T-helper 22 cell (primary cell): ENCODE data around the gene LMO7.
"Not testable (repeated sequence)": the region's sequence is repeated elsewhere in the genome, so short reads cannot be mapped to it uniquely, and the experiment has no call there.

Source experiments
- DNase-seq: peaks from one replicate; pipeline ENCODE4 v3.0.0-alpha.2; 2020; ENCODE audit warnings: low read depth

LMO7 gene

DNA sequence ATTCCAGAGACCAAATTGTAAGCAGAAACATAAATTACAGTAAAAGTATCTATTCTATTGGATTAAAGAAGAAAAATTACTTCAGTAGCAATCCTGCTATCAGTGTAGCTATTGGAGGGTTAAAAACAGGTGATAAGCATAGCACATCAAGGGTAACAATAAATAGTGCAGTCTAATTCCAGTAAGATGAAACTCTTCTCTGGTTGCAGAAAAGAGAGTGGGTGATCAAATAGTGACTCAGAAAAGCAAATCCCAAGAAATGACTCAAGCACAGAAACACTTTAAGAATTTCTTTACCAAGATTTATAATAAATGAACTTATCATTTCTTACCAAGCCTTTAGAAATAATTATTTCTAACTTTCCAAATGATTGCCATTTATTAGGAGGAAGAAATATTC is 135.7 kb downstream of the LMO7 start:
- no peak for DNase-seq

DNA sequence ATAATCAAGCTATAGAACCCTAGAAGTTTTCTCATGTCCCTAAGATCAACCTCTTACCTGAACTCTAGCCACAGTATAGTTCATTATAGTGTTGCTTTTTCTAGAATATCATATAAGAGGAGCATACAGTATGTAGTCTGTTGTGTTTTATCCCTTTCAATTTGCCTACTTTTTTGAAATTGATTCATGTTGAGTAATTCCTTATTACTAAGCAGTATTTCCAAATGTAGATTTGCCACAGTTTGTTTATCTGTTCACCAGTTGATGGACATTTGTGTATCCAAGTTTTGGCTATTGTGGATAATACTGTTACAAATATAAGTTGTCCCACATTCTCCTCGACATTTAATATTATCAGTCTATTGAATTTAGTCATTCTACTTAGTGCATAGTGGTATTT is 138.0 kb downstream of the LMO7 start:
- DNase-seq, result no peak

DNA sequence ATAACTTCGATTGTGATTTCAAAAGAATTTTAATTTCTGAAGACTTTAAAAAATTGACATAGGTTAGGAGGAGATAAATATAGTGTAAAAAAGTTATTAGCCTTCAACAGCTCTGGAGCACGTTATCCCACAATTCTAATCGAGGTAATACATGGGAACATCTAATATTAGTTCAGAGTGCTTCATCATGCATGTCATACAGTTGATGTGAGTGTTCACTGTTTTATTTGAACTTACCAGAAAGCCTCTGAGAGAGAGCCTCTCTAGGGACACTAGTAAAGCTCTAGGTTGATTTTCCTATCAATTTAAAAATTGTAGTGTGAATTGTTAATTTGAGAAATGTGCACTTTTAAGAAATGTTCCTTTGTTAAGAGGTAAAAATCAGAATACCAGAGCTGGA is 140.4 kb downstream of the LMO7 start:
- DNase-seq, result no peak

DNA sequence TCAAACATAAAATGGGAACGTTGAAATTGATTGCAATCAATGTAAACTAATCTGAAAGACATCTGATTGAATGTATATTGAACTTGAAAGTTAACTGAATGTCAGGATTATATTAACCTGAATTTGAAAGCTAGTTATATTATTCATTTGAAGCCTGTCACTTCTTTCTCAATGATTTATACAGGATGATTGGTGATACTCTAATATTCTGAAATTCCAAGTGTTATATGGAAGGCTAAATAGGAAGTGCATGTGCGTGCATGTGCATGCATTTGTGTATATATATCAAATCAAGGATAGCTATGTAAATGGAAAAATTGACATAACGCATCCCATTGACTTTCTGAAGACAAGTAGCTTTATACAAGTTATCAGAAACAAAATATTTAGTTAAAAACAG is 143.3 kb downstream of the LMO7 start:
- no peak for DNase-seq

DNA sequence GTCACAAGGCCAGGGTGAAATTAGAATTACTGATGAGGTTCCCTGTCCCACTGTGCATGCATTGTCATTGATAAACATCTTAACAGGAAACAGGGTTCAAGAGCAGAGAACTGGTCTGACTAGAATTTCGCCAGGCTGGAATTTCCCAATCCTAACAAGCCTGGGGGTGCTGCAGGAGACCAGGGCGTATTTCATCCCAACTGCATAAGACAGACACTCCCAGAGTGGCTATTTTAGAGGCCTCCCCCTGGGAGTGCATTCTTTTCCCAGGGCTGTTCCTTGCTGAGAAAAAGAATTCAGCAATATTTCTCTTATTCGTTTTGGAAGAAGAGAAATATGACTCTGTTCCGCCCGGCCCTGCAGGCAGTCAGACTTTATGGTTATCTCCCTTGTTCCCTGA is 144.0 kb downstream of the LMO7 start:
- not testable (repeated sequence) for DNase-seq

DNA sequence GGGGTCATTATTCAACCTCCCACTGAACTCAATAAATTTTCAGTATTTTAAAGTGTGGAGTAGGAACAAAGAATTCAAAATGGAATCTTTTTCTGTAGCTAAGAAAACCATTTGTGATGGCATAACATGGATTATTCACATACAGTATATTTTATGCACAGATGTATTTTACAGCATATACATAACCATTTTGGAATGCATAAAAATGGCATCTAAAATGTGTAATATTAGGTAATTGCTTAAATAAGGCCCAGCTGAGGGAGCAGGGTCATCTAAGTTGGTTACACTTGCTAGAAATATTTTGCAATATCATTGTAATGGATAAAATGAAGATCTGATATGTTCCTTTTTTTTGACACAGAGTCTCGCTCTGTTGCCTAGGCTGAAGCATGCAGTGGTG is 146.9 kb downstream of the LMO7 start:
- DNase-seq, result no peak

DNA sequence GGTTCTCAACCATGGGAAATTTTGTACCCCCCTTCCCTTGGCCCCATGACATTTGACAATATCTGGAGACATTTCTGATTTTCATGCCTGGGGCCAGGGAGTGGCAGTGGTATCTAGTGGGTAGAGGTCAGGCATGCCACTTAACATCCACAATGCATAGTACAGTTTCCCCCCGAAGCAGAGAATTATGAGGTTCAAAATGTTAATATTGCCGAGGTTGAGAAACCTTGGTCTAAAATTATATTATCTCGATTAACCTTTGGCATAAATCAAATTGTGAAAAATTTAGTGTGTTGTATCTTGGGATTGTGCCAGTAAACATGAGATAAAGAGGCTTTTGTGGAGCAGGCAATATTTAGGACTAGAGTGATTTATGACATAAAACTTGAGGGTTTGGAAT is 147.9 kb downstream of the LMO7 start:
- DNase-seq, result no peak

DNA sequence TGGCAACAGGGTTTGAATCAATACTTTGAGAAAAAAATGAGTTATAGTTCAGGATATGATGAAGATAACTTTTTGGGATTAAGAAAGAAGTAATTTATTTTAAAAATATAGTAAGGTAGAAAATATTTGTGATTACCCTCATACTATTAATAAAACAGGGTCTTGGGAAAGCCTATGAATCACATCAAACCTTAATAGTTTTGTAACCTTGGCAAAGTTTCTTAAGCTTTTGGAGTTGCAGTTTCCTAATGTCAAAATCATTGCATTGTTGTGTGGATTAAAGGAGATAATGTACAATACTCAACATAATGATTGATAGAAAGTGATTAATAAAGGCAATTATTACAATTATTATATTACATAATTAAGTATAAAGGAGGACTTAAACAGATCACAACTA is 149.0 kb downstream of the LMO7 start:
- DNase-seq, result no peak

DNA sequence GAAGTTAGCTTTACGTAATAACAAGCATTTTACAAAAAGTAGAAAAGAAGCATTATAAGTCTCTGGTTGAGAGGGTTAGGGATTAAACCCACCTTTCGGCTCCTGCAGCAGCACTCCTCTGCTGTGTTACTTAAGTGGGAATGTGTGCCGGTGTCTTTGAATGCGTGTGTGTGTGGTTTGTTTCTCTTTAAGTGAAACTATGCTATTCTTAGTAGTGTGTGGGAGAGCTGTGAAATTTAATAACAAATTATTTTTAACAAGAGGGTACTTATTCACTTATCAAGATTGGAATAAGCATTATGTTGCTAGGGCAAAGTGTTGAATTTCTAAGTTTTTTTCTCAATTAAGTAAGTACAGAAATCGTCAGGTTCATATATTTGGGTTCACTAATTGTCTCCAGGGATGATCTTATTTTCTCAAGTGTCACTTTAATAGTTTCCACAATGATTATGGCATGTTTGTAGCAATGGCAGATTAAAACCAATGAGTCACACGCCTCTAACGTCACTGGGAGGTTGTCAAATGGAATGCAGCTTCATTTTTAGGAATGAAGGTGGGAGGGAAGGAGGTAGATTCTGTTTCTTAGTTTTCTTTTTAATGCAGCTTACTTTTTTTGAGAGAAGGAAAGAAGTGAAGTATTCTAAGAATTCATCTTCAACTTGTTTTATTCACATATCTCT is 151.3 kb downstream of the LMO7 start:
- no peak for DNase-seq

DNA sequence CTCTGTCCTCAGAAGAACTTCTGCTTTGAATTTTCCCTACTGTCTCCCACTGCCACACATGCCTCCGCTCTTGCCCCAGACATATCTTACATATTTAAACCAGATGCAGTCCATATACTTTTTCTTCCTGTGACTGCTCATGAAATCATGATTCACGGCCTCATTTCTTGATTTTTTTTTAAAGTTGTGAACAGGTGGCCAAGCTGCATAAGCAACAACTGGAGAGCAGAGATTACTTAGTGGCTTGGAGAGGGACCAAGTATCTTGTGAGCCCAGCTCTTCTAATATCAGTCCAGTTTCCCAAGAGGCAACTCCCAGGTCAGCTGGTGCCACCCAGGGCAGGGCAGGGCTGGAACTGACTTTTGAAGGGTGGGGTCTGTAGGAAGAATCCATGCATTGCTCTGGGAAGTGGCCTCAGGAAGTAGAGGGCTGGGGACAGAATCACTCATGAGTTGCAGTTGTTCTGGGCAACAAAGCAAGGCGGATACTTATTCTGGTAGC is 152.4 kb downstream of the LMO7 start:
- DNase-seq, result no peak

DNA sequence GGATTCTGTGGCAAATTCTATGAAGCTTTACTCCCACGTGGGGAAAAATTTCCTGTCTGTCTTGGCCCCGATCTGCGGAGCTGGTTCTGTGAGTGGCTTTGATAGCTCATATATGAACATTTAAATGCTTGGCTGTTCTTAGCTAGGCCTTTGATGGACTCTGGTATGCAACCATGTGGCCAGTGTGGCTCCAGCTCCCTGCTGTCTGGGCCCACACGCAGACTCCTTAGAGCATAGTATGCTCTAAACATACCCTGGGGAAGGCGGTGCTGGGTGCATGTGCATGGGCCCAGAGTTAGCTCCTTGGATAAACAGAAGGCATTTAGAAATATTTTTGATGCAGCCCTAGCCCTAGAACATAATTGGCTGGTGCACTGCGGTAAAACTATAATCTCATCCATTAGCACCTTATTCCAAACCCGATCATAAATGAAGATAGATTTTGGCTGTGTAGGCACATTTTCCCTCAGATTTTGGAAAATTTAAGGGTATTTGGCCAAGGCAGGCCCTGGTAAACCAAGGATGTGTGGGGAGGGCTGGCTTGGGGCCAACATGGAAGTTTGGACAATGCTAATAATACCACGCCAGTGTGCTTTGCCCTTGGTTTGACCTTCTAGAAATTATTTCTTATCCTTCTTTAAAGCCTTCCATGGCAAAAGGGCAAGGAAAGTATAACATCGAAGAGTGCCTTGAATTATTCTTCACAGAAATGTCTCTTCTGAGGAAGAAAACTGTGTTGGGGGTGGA is 153.5 kb downstream of the LMO7 start:
- DNase-seq, result no peak

DNA sequence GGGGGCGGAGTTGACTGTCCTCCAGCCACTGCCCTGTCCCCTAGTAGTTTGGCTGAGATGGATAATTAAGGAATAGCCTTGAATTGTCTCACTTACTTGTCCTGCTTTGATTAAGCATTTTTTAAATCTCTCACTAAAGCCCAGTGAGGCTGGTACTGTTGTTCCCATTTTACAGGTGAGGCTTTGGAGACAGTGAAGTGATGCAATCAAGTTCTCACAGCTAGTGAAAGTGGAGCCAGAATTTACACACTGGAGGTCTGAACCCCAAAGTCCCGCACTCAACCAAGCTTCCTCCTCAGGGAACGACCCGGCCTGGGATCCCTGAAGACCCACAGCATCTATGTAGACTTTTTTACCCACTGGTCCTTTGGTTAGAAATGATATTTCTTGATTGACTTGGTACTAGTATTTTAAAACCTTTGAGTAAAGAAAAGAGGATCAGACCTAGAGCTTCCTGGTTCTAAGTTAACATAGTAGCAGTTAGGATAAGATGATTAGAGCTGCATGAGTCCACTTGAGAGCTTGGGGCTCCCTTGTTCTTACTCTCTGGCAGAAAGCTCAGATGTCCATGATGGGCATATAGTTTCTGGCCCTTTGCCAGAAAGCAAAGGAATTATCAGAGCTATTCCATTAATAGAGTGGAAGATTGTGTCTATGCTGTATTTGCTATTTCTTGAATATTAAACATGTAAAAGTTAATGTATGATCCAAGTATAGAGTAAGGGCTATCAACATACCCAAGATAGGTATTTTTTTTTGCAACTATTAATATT is 154.3 kb downstream of the LMO7 start:
- no peak for DNase-seq

DNA sequence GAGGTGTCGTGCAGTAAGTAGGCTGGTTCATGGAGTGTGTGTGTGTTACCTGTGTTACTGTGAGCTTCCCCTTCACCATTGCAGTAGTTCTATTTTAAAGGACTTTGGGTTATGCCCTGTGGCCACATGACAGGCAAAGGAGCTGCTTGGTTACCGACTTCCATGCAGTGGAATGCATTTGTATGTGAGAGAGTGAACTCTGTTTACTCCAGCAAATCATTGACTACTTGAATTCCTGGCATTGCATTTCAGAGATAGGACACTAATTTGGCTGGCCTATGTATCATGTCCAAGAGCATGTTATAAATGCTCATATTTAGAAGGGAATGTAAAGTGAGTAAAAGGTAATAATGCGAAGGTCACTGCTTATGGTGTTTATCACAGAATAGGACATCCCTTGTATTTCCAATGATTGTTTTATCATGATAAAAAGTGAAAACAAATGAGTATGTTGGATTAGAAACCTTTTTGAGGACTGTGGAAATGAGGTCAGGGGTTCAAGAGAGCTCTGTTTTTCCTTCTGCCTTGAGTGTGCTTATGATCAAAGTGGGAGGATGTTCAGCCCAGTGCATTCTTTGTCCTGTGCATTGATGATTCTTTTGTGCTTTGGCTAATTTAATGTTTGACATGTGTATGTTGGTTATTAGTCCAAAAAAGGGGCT is 156.5 kb downstream of the LMO7 start:
- no peak for DNase-seq

DNA sequence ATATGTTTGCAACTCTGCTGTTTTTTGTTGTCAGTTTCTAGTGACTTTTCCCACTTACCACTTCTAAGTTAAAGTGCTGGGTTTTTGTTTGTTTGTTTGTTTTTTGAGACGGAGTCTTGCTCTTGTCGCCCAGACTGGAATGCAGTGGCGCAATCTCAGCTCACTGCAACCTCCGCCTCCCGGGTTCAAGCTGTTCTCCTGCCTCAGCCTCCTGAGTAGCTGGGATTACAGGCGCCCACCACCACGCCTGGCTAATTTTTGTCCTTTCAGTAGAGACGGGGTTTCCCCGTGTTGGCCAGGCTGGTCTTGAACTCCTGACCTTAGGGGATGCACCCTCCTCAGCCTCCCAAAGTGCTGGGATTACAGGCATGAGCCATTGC is 157.0 kb downstream of the LMO7 start:
- not testable (repeated sequence) for DNase-seq

DNA sequence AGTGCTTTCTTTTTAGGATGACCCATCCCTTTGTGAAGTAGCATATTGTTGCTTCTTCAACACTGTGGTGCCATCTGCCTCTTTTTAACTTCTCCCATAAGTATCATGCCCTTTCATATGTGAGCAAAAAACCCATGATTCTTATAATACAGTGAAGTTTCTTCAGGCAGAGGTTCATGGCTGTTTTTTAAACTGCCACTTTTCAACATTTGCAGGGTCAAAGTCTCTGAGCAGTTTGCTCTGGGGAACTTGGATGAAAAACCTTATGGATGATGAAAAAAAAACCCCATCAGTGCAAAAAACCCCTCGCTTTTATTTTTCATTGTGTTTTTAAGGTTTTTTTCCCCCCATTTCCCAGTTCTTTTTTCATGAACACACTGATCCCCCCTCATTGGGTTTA is 158.5 kb downstream of the LMO7 start:
- DNase-seq, result no peak

DNA sequence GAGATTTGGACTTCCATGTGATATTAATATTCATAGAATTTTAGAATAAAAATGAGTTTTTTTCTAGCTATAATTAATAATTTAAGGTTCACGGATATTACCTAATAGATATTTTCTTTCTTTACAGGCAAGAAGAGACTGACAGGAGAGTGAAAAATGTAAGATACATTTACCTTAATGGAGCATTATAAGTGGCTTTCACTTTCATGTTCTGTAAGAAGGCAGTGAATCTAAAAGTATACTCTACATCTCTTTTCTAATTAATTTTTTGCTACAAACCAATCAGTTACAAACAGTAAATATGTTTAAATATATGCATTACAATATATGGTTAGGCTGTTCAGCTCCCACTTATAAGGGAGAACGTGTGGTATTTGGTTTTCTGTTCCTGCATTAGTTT is 159.1 kb downstream of the LMO7 start:
- DNase-seq, result no peak

DNA sequence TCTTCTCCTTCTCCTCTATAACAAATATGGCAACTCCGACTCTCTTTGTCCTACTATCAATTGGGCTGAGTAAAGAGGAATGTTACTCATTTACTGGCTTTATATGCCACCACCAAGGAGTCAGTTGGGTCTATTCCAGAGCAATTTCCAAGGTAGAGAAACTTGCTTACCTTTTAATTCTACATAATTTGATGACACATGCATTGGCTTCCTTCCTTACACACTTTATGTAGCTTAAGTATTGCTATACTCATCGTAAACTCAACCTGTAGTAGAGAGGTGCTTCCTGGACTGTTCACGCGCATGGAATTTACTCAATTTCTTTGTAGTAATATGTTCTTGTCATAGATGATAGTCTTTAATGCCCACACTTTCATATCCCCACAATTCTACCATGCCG is 160.7 kb downstream of the LMO7 start:
- DNase-seq, result no peak

DNA sequence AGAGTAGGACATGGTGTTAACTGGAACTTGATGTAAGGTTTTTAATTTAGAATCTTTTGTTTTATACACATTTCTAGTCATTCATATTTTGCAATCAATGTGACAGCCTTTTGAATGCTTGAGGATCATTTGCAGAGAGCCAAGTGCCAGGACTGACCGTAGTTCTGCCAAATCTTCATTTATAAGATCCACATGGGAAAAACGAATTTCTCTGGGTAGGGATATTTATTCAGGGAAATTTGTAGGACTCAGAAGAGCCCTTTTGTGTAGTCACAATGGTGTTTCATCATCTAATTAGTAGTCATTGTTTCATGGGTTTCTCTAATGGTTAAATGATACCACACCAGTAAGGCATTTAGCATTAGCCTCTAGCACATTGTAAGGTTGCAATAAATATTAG is 161.1 kb downstream of the LMO7 start:
- no peak for DNase-seq

DNA sequence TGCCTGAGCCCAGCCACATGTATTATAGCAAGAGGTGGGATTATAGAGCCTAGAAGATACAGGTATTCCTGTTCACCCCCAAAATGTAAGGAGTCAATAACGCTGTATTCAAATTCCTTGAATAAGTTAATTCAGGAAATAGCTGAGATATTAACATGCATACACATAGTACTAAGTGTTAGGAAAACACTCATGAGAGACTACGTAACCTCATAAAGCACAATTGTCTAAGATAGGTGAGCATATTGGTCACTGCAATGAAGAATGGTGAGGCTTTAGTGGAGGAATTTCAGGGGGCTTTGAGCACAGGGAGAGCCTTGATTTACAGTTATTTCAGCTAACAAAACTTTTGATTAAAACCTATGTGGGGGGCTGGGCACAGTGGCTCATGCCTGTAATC is 161.6 kb downstream of the LMO7 start:
- no peak for DNase-seq

DNA sequence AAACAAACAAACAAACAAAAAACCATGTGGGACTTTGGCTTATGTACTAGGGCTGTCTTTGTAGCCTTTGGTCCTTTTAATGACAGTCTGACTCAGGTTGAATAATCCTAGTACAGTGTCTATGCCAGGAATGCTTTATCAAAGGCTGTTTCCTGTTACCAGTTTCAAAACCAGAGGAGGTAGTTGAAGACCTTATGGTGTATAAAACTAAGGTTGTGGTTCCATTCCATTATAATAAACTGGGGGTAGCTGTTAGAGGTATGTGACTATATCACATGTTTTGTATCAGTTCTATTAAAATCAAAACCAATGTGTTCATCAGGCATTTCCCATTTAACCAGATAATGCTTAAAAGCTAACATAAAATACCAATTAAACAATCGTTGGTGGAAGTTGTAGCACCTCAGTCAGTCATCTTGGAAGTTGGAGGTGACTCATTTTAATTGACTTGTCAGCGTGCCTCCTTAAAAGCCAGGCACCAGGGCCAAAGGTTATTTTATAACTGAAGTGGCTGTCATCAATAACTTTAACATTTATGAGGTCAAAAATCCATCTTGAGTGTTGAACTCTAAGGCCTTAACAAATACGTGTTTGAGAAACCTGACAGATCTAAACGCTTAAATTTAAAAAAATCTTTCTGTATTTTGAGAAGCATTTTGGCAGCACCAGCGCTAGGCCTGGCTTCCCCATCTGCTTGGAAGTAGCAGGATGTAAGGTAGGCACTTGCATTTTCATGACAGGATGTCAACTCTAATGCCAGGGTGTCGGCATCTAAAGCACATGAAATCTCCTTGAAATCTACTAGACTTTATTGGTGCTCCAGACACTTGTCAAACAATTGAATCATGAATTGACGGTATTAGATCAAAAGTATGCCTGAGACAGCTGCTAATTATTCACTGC is 162.5 kb downstream of the LMO7 start:
- no peak for DNase-seq

DNA sequence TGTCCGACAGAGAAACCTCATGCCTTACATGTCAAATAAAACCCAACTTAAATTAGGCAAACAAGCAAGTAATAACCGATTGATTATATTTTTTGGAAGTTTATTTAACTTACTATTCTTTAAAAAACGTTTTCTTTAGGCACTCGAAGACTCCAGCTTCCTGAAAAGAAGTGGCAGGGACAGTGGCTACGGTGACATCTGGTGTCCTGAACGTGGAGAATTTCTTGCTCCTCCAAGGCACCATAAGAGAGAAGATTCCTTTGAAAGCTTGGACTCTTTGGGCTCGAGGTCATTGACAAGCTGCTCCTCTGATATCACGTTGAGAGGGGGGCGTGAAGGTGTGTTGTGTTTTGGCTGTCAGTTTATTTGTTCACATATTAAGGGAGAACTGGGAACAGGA is 164.4 kb downstream of the LMO7 start:
- no peak for DNase-seq
